NB4 (cell line): ENCODE results near the gene UBE2J2.

Experiments
- POLR2A ChIP-seq: IDR thresholded peaks from 2 replicates; pipeline ENCODE4 v1.6.1; 2011; ENCODE audit warnings: mild to moderate bottlenecking; ENCODE audit not compliant: insufficient read length; ENCODE audit errors: extremely low read depth
- TF ChIP-seq, protein P1 (sequence below): IDR thresholded peaks from one replicate; pipeline ENCODE4 v1.5.1; 2012; ENCODE audit warnings: low read depth, low read length

DNA sequence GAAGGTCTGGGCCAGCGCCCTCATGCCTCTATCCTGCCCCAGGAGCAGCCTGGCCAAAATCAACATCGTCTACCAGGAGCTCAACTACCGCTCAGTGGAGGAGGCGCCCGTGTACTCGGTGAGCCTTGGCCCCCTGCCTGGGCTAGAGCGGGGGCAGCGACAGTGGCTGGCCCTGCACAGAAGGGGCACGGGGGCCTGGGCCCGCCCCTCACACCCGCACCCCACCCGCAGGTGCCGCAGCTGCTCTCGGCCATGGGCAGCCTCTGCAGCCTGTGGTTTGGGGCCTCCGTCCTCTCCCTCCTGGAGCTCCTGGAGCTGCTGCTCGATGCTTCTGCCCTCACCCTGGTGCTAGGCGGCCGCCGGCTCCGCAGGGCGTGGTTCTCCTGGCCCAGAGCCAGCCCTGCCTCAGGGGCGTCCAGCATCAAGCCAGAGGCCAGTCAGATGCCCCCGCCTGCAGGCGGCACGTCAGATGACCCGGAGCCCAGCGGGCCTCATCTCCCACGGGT lies 17.4 kb upstream of the UBE2J2 start:
- TF ChIP-seq POLR2A, result no peak
- TF ChIP-seq, protein P1, sequence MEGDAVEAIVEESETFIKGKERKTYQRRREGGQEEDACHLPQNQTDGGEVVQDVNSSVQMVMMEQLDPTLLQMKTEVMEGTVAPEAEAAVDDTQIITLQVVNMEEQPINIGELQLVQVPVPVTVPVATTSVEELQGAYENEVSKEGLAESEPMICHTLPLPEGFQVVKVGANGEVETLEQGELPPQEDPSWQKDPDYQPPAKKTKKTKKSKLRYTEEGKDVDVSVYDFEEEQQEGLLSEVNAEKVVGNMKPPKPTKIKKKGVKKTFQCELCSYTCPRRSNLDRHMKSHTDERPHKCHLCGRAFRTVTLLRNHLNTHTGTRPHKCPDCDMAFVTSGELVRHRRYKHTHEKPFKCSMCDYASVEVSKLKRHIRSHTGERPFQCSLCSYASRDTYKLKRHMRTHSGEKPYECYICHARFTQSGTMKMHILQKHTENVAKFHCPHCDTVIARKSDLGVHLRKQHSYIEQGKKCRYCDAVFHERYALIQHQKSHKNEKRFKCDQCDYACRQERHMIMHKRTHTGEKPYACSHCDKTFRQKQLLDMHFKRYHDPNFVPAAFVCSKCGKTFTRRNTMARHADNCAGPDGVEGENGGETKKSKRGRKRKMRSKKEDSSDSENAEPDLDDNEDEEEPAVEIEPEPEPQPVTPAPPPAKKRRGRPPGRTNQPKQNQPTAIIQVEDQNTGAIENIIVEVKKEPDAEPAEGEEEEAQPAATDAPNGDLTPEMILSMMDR, result no peak
